Calu3 (cell line): ENCODE results near the gene R3HDM1. TPM values are rescaled to one million over a fixed set of nuclear protein-coding genes. Genes with fewer than 3 reads are reported as not detected.

Experiments used
- BruUV-seq: library from RNA; stranded (reverse); fragments of 400-500 nt; replicated peaks from 2 replicates; lab custom pipeline; 2021; lab: Mats Ljungman, UMichigan
- CTCF ChIA-PET: fragments of 300-600 bp; sonication (Branson Sonifier 250); formaldehyde crosslinking; loops from one replicate; lab custom pipeline; 2022; ENCODE audit warnings: antibody characterized with exemption; lab: Charles Lee
- DNase-seq: peaks from one replicate; pipeline ENCODE4 v3.0.0; 2022
- H3K27ac Mint-ChIP-seq: one replicate; pipeline ENCODE4 v1.8.0; 2022; ENCODE audit warnings: mixed read lengths; ENCODE audit not compliant: unreplicated experiment
- H3K27me3 Mint-ChIP-seq: one replicate; pipeline ENCODE4 v1.8.0; 2022; ENCODE audit warnings: mixed read lengths; ENCODE audit not compliant: unreplicated experiment
- H3K36me3 Mint-ChIP-seq: one replicate; pipeline ENCODE4 v1.8.0; 2022; ENCODE audit warnings: mild to moderate bottlenecking, moderate library complexity, mixed read lengths; ENCODE audit not compliant: insufficient read depth, unreplicated experiment
- H3K4me1 Mint-ChIP-seq: one replicate; pipeline ENCODE4 v1.8.0; 2022; ENCODE audit warnings: mild to moderate bottlenecking, low read depth, mixed read lengths; ENCODE audit not compliant: unreplicated experiment
- H3K4me3 Mint-ChIP-seq: one replicate; pipeline ENCODE4 v1.8.0; 2022; ENCODE audit warnings: mild to moderate bottlenecking, low read depth, moderate library complexity, mixed read lengths; ENCODE audit not compliant: unreplicated experiment
- H3K9me3 Mint-ChIP-seq: one replicate; pipeline ENCODE4 v1.8.0; 2022; ENCODE audit warnings: low read depth, mixed read lengths; ENCODE audit not compliant: unreplicated experiment
- CTCF ChIP-seq: fragments of 200-600 bp; IDR thresholded peaks from one replicate; pipeline ENCODE4 v1.8.0; 2022; ENCODE audit warnings: antibody characterized with exemption; ENCODE audit not compliant: unreplicated experiment
- intact Hi-C: fragments of 100-400 bp; cut with micrococcal nuclease; formaldehyde crosslinking; loops from one replicate; pipeline ENCODE4 v1.10.0; 2022; ENCODE audit not compliant: unreplicated experiment
- total RNA-seq: library from RNA; stranded (reverse); gene quantifications from 2 replicates; pipeline ENCODE4 v1.2.3, GENCODE V29; 2022

The R3HDM1 gene
- total RNA-seq, 1 experiment from 2014 or later = 46.1 TPM

- Mint-ChIP-seq H3K9me3 (no peaks in the 10 kb centered on the region), H3K4me3 (no peak overlapping the region), H3K27ac (no peak overlapping the region), H3K36me3 (peaks cover 8% of the 10 kb centered on the region), H3K4me1 (no peaks in the 10 kb centered on the region), H3K27me3 (no peaks in the 10 kb centered on the region)
- no TSS peak for BruUV-seq
- intact Hi-C loops = no loop called here
- CTCF ChIA-PET = no interaction called here
- no peak for TF ChIP-seq CTCF
- no peak for DNase-seq
Observed at GRCh38 chr2:135728064-135728743, 196.9 kb downstream of the R3HDM1 start.

DNA sequence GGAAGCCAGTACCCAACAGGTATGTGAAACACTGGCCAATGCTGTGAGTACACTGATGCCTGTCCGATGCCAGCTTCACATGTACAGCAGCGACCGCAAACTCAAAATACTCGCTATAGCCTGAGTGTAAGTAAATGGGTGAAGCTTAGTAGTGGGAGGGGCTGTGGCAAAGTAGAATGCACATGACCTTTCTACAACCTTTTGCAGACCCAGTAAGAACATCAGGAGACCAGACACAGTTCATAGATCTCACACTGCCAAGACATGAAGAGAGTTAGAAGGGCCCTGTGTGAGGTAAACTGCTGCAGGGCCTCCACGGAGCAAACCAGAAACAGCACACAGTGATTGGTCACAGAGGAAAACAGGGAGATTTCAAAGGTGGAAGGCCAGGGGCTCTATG lies 201.3 kb downstream of the R3HDM1 start:
- H3K36me3 Mint-ChIP-seq = no peaks in the 10 kb centered on the region
- DNase-seq = no peak
- no peak for TF ChIP-seq CTCF
- H3K27me3 Mint-ChIP-seq = no peaks in the 10 kb centered on the region
- no peak overlapping the region for H3K4me3 Mint-ChIP-seq
- no TSS peak for BruUV-seq
- CTCF ChIA-PET = interaction anchor here (0.6 kb wide), 1 partner anchor 323 kb away, joined by 3 read pairs; no protein-coding TSS in a partner anchor
- no peaks in the 10 kb centered on the region for H3K4me1 Mint-ChIP-seq
- H3K27ac Mint-ChIP-seq = no peak overlapping the region
- no peaks in the 10 kb centered on the region for H3K9me3 Mint-ChIP-seq
- intact Hi-C loops = no loop called here

DNA sequence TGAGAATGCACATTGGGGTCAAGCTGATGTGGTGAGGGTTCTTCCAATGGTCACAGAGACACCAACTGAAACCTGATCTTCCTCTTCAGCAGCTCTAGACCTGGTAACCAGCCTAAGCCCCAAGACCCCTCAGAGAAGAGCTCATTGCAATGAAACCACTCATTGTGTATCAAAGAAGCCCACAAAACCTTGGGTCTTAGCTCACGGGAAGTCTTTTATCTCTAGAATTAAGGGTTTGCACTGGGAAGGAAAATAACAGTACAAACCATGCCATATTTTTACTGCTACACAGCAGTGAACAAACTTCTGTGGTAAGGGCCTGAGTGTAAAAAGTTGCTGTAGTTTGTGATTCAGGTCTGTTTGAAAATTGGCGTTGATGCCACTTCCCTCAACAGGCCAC lies 201.8 kb downstream of the R3HDM1 start:
- DNase-seq = no peak
- BruUV-seq = no TSS peak
- no peaks in the 10 kb centered on the region for H3K27me3 Mint-ChIP-seq
- H3K36me3 Mint-ChIP-seq = no peaks in the 10 kb centered on the region
- intact Hi-C loops = no loop called here
- H3K9me3 Mint-ChIP-seq = no peaks in the 10 kb centered on the region
- H3K4me3 Mint-ChIP-seq = no peak overlapping the region
- H3K27ac Mint-ChIP-seq = no peak overlapping the region
- H3K4me1 Mint-ChIP-seq = no peaks in the 10 kb centered on the region
- CTCF ChIA-PET = interaction anchor here (0.6 kb wide), 1 partner anchor 322 kb away, joined by 3 read pairs; no protein-coding TSS in a partner anchor
- TF ChIP-seq CTCF = no peak

GRCh38 chr2:135736546-135736945 lies 205.3 kb downstream of the R3HDM1 start:
- Mint-ChIP-seq H3K27me3 (no peaks in the 10 kb centered on the region), H3K36me3 (peaks cover 3% of the 10 kb centered on the region), H3K4me3 (no peak overlapping the region), H3K9me3 (no peaks in the 10 kb centered on the region), H3K4me1 (no peaks in the 10 kb centered on the region), H3K27ac (no peak overlapping the region)
- intact Hi-C loops = no loop called here
- no peak for TF ChIP-seq CTCF
- DNase-seq = no peak
- CTCF ChIA-PET = no interaction called here
- BruUV-seq = no TSS peak
